ENCODE results near the gene FYTTD1.

DNA sequence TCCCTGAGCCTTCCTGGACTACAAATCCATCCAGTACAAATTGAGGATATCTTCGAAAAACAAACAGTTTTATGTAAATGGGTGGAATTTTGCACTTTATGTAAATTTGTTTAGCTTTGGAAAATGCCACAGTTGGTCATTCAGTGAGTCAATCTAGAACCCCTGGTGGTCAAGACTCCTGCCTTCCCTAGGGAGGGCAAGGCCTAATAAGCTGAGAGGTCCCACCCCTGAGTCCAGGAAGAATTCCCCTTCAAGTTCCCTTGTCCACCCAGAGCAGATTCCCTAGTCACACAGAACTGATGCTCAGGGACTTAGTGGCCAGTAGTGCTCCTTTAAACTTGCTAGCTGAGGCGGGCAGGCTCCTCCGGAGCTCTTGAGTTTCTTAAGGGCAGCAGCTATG lies 6.9 kb upstream of the FYTTD1 start:
- TF ChIP-seq, protein P1, sequence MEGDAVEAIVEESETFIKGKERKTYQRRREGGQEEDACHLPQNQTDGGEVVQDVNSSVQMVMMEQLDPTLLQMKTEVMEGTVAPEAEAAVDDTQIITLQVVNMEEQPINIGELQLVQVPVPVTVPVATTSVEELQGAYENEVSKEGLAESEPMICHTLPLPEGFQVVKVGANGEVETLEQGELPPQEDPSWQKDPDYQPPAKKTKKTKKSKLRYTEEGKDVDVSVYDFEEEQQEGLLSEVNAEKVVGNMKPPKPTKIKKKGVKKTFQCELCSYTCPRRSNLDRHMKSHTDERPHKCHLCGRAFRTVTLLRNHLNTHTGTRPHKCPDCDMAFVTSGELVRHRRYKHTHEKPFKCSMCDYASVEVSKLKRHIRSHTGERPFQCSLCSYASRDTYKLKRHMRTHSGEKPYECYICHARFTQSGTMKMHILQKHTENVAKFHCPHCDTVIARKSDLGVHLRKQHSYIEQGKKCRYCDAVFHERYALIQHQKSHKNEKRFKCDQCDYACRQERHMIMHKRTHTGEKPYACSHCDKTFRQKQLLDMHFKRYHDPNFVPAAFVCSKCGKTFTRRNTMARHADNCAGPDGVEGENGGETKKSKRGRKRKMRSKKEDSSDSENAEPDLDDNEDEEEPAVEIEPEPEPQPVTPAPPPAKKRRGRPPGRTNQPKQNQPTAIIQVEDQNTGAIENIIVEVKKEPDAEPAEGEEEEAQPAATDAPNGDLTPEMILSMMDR (IDR thresholded peaks at IDR 0.05) = no peak
- TF ChIP-seq POLR2AphosphoS5 (IDR thresholded peaks at IDR 0.05; ENCODE audit: insufficient read depth in 1 of 2, low read depth in 1 of 2) (no peak), POLR2A (IDR thresholded peaks at IDR 0.05) (no peak)
